Uterus (tissue), 4 donors: ENCODE data around the gene ADAMTS2. TPM values are rescaled to one million over a fixed set of nuclear protein-coding genes. Genes with fewer than 3 reads are reported as not detected.
"Not testable (repeated sequence)": the region's sequence is repeated elsewhere in the genome, so short reads cannot be mapped to it uniquely, and the experiment has no call there.

ENCODE experiments used
- DNase-seq, 2 donors: peaks; one replicate each; pipeline ENCODE4 v3.0.0-alpha.2; 2019 to 2020
- H3K27ac ChIP-seq, 2 donors: fragments of 200-600 bp; sonication (generic); 1 replicate in 1 of 2; 2 replicates in 1 of 2; pipeline ENCODE4 v1.5.1; 2016 to 2018
- H3K27me3 ChIP-seq, 2 donors: fragments of 200-600 bp; sonication (generic); one replicate each; pipeline ENCODE4 v1.5.1; 2018 to 2019; ENCODE audit warnings: control low read depth in 1 of 2
- H3K36me3 ChIP-seq, 2 donors: fragments of 200-600 bp; sonication (generic); one replicate each; pipeline ENCODE4 v1.5.1; 2019; ENCODE audit warnings: control low read depth in 1 of 2
- H3K4me1 ChIP-seq, 2 donors: fragments of 200-600 bp; sonication (generic); one replicate each; pipeline ENCODE4 v1.5.1; 2018 to 2019; ENCODE audit warnings: control low read depth in 1 of 2
- H3K4me3 ChIP-seq, 2 donors: fragments of 200-600 bp; sonication (generic); 1 replicate in 1 of 2; 2 replicates in 1 of 2; pipeline ENCODE4 v1.5.1; 2018 to 2019; ENCODE audit warnings: mild to moderate bottlenecking in 1 of 2
- H3K9me3 ChIP-seq, 2 donors: fragments of 200-600 bp; sonication (generic); one replicate each; pipeline ENCODE4 v1.5.1; 2019; ENCODE audit warnings: control low read depth in 1 of 2
- POLR2A ChIP-seq, 2 donors: fragments of 450-650 bp; IDR thresholded peaks; one replicate each; pipeline ENCODE4 v1.6.1; 2016; ENCODE audit warnings: antibody characterized with exemption in 2 of 2, mild to moderate bottlenecking in 1 of 2, moderate library complexity in 1 of 2
- intact Hi-C: fragments of 100-400 bp; cut with DNase I; formaldehyde crosslinking; loops from one replicate; pipeline ENCODE4 v1.15.1; 2023; ENCODE audit warnings: low total_unique reads
- total RNA-seq, 4 donors: library from RNA; depleted of rRNA in 3 of 4; stranded (reverse); fragments of >200 nt in 3 of 4; gene quantifications; one replicate each; pipeline versions ENCODE4 v1.1.0 to v1.2.4, GENCODE V29; 2014 to 2023
- TF ChIP-seq, protein P1 (sequence below), 4 experiments: fragments of 200-600 bp in 2 of 4; fragments of 450-650 bp in 2 of 4; sonication (generic) in 2 of 4; IDR thresholded peaks; one replicate each; pipeline ENCODE4 v1.5.1; 2016 to 2019; ENCODE audit warnings: antibody characterized with exemption in 4 of 4, mild to moderate bottlenecking in 2 of 4, moderate library complexity in 1 of 4
- donor health status: DM: yes; HTN: yes; CAD: no.

Gene ADAMTS2
- total RNA-seq, 4 donors from 2014 or later = 4.1 to 97.1 (median 40.3) TPM

DNA sequence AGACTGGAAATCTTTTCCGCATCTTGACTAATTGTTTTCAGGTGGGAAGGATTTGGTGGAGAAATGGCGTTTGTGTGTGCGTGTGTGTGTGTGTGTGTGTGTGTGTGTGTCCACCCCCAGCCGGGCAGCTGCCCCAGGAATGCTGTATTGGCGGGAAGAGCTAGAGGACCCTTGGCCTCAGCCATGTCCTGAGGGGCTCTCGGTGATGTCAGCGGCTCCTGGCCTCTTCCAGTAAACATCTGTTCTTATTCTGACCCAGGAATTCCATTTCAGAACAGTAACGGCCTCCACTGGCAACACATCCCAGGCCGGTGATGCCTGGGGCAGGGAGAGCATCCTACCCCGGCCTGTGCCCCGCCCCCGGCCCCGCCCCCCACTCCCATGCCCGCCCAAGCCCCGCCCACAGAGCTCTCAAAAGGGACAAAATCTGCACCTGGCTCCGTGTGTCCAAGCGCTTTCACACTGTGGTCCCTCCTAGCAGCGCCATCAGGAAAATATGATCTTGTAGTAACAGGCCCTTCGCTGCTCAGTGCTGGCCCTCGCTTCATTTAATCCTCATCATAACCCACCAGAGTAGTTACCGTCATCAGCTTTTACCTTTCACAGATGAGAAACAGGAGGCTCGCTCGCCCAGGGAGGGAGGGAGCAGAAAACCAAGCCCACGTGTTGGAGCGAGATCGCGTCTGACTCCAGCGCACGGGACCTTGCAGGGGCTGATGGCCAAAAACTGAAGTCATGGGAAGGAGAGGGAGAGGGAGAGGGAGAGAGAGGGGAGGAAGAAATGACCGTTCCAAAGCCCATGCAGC lies 18.9 kb downstream of the ADAMTS2 start:
- H3K4me3 ChIP-seq = no peak overlapping the region
- H3K36me3 ChIP-seq = no peaks in the 10 kb centered on the region
- H3K9me3 ChIP-seq = no peaks in the 10 kb centered on the region
- intact Hi-C loops = no loop called here
- TF ChIP-seq POLR2A (IDR thresholded peaks at IDR 0.05) = peak in 1 of 2 donors; percentile 7
- TF ChIP-seq, protein P1, sequence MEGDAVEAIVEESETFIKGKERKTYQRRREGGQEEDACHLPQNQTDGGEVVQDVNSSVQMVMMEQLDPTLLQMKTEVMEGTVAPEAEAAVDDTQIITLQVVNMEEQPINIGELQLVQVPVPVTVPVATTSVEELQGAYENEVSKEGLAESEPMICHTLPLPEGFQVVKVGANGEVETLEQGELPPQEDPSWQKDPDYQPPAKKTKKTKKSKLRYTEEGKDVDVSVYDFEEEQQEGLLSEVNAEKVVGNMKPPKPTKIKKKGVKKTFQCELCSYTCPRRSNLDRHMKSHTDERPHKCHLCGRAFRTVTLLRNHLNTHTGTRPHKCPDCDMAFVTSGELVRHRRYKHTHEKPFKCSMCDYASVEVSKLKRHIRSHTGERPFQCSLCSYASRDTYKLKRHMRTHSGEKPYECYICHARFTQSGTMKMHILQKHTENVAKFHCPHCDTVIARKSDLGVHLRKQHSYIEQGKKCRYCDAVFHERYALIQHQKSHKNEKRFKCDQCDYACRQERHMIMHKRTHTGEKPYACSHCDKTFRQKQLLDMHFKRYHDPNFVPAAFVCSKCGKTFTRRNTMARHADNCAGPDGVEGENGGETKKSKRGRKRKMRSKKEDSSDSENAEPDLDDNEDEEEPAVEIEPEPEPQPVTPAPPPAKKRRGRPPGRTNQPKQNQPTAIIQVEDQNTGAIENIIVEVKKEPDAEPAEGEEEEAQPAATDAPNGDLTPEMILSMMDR (IDR thresholded peaks at IDR 0.05) = no peak
- H3K27ac ChIP-seq = peak overlapping the region; percentile 82 to 87
- peak; percentile 86 to 88 for DNase-seq
- H3K27me3 ChIP-seq = no peaks in the 10 kb centered on the region
- no peaks in the 10 kb centered on the region for H3K4me1 ChIP-seq

DNA sequence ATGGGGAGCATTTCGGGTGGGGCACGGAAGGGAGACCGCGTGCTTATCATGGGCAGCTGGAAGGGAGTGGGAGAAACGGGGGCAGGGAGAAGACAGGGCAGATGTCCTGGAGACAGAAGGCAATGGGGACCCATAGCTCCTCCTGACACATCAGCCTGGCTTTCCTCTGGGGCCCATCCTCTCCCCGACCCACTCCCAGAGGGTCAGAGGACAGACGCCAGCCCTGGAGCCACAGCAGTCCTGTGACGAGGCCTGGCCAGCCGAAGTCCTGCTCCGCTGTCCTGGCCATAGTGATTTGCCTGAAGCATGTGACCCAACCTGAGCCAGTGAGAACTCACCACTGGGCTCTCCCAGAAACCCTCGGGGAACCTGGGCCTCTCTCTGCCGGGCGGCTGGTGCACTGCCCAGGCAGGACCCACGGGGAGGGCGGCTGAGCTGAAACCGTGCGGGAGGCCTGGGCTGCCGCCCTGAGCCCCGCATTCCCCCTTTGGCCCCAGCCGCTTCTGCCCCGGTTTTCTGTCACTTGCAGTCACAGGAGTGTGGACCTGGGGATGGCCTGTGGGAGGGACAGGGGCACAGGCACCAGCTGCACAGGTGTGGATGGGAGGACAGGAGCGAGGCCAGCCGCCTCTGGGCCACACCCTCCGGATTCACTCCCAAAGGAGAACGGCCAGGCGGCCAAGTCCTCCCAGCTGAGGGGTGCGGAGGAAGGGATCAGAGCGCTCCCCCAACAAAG lies 19.8 kb downstream of the ADAMTS2 start:
- peak overlapping the region; percentile 82 to 87 for H3K27ac ChIP-seq
- H3K27me3 ChIP-seq = no peaks in the 10 kb centered on the region
- no peaks in the 10 kb centered on the region for H3K4me1 ChIP-seq
- DNase-seq = no peak
- no peaks in the 10 kb centered on the region for H3K36me3 ChIP-seq
- intact Hi-C loops = no loop called here
- no peak for TF ChIP-seq POLR2A (IDR thresholded peaks at IDR 0.05)
- TF ChIP-seq, protein P1 (IDR thresholded peaks at IDR 0.05) = no peak
- no peak overlapping the region for H3K4me3 ChIP-seq
- H3K9me3 ChIP-seq = no peaks in the 10 kb centered on the region

GRCh38 chr5:179324760-179325295 lies 20.4 kb downstream of the ADAMTS2 start:
- Histone ChIP-seq H3K27ac (peak overlapping the region; percentile 82 to 87), H3K27me3 (no peaks in the 10 kb centered on the region), H3K9me3 (no peaks in the 10 kb centered on the region), H3K4me3 (no peak overlapping the region), H3K4me1 (no peaks in the 10 kb centered on the region), H3K36me3 (no peaks in the 10 kb centered on the region)
- TF ChIP-seq, protein P1 (IDR thresholded peaks at IDR 0.05) = no peak
- TF ChIP-seq POLR2A (IDR thresholded peaks at IDR 0.05) = no peak
- peak in 1 of 2 donors; percentile 12 for DNase-seq
- intact Hi-C loops = no loop called here

DNA sequence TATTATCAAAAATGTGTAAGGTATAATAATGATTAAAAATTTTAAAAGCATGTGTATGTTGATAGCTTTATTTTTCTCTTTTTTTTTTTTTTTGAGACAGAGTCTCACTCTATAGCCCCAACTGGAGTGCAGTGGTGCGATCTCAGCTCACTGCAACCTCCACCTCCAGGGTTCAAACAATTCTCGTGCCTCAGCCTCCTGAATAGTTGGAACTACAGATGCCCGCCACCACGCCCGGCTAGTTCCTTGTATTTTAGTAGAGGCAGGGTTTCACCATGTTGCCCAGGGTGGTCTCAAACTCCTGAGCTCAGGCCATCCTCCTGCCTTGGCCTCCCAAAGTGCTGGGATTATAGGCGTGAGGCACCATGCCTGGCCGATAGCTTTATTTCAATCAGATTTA lies 20.9 kb downstream of the ADAMTS2 start:
- H3K4me3 ChIP-seq, intact Hi-C loops, H3K36me3 ChIP-seq, H3K4me1 ChIP-seq, H3K9me3 ChIP-seq, H3K27me3 ChIP-seq: not testable (repeated sequence)
- peak in 1 of 2 donors; percentile 8 for DNase-seq
- peak overlapping the region in 1 of 2 donors; percentile 87 for H3K27ac ChIP-seq

DNA sequence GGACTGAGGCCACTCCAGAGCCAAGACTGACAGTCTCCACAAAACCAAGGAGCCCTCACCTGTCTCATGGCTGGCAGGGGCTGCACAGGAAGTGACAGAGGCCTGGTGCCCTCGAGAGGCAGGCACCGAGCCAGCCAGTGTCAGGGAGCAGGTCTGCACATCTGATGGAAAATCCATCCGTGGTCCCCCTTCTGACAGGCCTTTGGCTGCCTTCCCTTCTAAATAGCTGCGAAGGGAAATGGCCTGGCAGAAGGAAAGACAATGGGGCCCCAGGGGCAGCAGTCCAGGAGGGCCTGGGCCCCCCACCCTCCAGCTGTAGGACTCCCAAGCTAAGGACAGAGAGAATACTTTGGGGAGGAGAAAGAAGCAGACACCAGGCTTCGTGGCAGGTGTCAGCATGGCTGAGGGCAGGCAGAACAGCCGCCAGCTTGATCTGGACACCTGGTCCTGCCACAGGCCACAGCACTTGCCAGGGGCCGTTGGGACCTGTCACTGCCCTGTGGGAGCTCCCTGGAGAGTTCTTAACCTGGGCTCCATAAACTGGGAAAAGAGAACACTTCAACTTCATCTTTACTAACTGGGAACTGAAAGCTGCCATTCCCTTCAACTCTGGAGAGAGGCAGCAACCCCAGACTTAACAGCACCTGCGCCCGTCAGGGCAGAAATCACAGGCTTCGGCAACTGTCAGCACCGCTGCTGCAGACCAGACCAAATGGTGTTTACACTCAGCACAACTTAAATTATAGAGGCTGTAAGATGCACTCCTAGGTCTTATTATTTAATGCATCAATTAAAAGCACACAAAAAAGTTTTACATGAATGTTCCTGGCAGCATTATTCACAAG lies 22.0 kb downstream of the ADAMTS2 start:
- TF ChIP-seq, protein P1 (IDR thresholded peaks at IDR 0.05) = no peak
- TF ChIP-seq POLR2A (IDR thresholded peaks at IDR 0.05) = no peak
- Histone ChIP-seq H3K9me3 (no peaks in the 10 kb centered on the region), H3K4me1 (no peaks in the 10 kb centered on the region), H3K27ac (no peak overlapping the region), H3K27me3 (no peaks in the 10 kb centered on the region), H3K4me3 (no peak overlapping the region), H3K36me3 (no peaks in the 10 kb centered on the region)
- DNase-seq = peak in 1 of 2 donors; percentile 12
- intact Hi-C loops = no loop called here
